AG09309 (cell line): ENCODE results near the gene CTR9.

Experiments used
- DNase-seq: peaks from one replicate; pipeline ENCODE4 v3.0.0-alpha.2; 2010; ENCODE audit warnings: low read depth
- H3K4me3 ChIP-seq: 2 replicates; pipeline ENCODE4 v1.5.1; 2011; ENCODE audit warnings: mild to moderate bottlenecking, low read depth, low read length, moderate library complexity; ENCODE audit not compliant: control insufficient read depth
- TF ChIP-seq, protein P1 (sequence below): IDR thresholded peaks from 2 replicates; pipeline ENCODE4 v1.5.1; 2011; ENCODE audit warnings: mild to moderate bottlenecking, low read depth, low read length, inconsistent platforms; ENCODE audit not compliant: insufficient read depth, control insufficient read depth; ENCODE audit errors: missing control alignments

CTR9 gene

DNA sequence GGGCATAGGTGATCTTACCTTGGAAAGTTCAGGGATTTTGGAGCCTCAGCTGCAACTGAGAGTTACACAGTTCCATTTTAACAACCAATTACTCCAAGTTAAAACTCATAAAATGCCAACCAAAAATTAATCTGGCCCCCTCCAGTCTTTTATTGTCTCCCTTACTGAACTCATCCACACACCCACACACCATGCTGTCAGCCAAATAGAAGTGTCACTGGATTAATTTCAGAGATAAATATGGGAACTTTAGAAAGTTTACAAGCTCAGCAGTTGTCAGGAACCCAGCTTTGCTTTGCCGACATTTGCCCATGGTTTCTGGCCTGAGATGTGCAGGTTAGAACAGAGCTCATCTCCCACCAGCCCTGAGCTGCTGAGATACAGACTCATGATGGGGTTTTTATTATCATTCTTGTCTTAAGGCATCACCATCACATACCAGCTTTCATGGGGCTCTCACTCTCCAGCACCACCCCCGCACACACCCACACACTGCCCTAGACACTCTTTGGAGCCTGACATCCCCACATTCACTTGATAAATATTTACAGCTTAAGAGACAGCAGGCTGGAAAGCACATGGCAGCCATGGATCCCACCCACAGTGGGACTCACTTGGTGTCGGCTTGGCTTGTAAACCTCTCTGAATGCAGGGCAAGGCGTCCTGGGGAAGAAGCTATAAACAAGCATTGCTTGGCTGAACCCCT lies 23.7 kb upstream of the CTR9 start:
- TF ChIP-seq, protein P1, sequence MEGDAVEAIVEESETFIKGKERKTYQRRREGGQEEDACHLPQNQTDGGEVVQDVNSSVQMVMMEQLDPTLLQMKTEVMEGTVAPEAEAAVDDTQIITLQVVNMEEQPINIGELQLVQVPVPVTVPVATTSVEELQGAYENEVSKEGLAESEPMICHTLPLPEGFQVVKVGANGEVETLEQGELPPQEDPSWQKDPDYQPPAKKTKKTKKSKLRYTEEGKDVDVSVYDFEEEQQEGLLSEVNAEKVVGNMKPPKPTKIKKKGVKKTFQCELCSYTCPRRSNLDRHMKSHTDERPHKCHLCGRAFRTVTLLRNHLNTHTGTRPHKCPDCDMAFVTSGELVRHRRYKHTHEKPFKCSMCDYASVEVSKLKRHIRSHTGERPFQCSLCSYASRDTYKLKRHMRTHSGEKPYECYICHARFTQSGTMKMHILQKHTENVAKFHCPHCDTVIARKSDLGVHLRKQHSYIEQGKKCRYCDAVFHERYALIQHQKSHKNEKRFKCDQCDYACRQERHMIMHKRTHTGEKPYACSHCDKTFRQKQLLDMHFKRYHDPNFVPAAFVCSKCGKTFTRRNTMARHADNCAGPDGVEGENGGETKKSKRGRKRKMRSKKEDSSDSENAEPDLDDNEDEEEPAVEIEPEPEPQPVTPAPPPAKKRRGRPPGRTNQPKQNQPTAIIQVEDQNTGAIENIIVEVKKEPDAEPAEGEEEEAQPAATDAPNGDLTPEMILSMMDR, result no peak
- no peak overlapping the region for H3K4me3 ChIP-seq
- peak; percentile 82 for DNase-seq

DNA sequence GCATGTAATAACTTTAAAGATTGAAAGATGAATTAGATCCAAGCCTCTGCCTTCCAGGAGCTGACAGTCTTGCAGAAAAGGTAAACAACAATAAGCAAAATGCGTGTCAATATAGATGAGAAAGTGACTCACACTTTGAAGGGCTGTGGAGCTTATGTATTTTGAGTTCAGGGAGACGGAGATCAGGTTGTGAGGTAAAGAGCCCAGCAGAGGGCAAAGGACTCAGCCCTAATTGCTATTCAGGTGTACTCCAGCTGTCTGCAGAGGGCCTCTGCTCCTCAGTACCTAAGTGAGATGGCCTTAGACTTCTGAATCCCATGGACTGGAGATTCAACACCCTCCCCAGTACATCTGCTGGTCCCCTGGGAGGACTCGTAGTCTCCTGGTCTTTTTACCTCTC lies 22.9 kb upstream of the CTR9 start:
- no peak overlapping the region for H3K4me3 ChIP-seq
- TF ChIP-seq, protein P1, result no peak
- no peak for DNase-seq

DNA sequence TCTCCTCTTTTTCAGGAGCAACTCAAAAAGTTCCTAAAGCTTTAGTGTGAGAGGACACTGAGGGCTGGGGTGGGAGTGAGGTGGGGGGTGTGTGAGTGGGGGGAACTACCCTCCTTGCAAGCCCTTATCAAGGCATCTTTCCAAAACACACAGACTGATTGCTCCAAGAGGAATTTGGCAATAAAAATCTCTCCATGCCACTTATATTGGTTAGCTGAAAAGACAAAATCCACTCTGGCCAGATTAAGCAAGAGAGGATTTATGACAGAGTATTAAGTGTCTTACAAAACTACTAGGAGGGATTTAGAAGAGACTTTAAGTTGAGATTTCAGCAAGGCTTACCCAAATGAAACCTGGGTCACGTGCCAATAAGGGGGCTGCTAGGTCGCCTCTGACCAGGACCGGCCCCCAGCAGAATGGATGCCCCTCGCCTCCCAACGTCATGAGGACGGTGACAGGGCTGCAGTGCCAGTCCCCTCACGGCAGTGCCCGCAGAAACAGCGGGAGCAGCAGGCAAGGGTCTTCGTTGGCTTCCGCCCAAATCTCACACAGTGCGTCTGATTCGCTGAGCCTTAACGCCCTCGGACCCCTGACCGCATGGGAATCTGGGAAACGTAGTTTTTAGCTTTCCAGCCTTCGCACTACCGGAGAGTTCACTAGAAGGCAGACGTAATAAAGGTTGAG lies 22.1 kb upstream of the CTR9 start:
- TF ChIP-seq, protein P1, result no peak
- DNase-seq, result peak; percentile 77
- no peak overlapping the region for H3K4me3 ChIP-seq

DNA sequence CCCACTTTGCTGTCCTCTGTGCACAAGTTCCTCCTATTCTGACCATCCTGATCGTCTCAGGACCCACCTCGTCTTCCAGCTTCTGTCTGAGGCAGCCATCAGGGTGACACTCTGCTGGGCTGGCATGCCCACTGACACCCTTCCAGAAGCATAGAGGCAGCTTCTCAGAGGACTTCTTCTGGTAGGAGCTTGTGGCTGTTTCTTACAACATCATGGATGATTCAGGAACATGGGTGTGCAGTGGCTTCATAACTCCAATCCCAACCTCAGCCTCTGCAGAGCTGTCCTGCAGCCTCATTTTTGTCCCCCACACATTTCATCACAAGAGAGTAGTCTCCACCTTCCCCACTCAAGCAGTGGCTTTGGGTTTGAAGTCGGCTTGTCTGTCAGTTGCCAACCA lies 20.9 kb upstream of the CTR9 start:
- DNase-seq, result no peak
- H3K4me3 ChIP-seq, result no peak overlapping the region
- TF ChIP-seq, protein P1, result no peak

DNA sequence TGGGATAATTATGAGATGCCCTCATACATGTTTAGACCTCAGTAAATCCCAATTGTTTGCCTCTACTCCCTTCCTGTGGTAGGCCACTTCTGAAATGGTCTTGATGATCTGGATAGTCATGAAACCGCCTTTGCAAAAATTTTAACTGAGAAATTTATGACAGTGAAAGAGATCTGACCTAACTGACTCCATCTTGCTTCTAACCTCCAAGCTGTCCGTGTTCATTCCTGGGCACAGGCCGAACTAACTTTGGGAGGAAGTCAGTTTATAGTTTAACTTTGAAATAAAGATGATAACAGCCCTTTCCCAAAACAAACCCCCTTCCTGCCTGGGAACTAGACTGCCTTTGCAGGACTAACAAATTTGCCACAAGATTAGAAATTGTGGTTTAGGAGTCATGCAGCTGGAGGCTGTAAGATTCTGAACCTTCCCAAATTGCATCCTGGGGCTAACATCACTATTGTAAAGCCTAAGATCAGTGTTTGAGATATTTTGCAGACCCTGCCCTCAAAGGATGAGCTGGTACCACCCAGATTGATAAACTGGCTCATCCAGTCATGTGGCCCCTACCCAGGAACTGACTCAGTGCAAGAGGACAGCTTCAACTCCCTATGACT lies 19.9 kb upstream of the CTR9 start:
- TF ChIP-seq, protein P1, result no peak
- DNase-seq, result no peak
- no peak overlapping the region for H3K4me3 ChIP-seq

DNA sequence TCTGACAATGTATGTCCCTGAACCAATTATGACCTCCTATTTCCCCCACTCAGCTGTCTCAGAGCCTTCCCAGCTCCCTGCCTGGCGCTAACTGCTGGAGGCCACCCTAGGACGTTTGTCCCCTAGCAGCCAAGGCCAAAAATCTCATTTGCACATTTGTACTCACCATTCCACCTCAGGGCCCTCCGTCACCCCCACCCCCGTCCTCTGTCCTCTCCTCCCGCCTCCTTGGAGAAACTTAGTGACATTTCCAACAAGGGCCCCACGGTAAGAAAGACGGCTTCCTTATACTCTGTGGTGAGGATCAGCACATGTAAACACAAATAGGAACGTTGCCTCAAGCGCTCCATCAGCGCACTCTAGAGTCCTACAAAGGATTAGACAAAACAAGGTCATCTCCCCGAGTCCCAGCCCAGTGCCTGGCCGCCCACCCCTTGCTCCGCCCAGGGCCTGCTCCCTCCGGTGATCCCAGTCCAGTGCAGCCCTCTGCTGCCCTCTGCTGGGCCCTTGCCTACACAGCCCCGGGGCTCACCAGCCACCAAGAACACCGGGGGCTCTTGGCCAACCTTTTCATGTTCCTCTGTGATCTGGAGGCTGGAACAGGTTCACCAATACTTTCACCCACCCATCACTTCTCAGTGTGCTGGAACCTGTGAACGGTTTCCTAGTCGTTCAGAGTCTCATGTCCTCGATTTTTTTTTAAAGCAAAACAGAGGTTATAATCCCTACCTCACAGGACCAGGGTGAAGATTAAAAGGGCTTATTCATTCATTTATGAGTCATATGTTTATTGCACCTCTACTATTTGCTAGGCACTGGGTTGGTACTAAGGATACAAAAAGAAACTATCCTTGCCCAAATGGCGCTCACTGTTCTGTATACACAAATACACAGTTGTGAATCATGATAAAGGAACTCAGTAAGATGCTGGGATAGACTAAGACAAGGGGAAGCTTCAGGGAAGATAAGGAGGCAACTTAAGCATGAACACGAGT lies 15.3 kb upstream of the CTR9 start:
- TF ChIP-seq, protein P1, result peak; percentile 99
- H3K4me3 ChIP-seq, result peak overlapping the region; percentile 43
- DNase-seq, result peak; percentile 92
